Activated CD4-positive, alpha-beta T cell treated with anti-CD3 and anti-CD28 coated beads for 4 hours (primary cell): Measurements from ENCODE around the gene GPATCH11.
A peak's percentile ranks its signal among the peaks of the same experiment; 100 is the strongest.

Experiments
- DNase-seq, 2 donors: peaks; one replicate each; pipeline ENCODE4 v3.0.0-alpha.2; 2020

The GPATCH11 gene

GRCh38 chr2:37083873-37084794, at the start of gene GPATCH11, which contains the start of gene HEATR5B:
TSS of gene GPATCH11 (plus strand) at chr2:37084518. CDS start at chr2:37088382, 3,864 bp downstream.
TSS of gene HEATR5B (minus strand) at chr2:37084372. CDS start at chr2:37083414, 958 bp downstream.
- peak; percentile 92 to 93 for DNase-seq

GRCh38 chr2:37037771-37038170, 46.5 kb upstream of the GPATCH11 start:
- no peak for DNase-seq

- no peak for DNase-seq
These were observed 44.7 kb upstream of the GPATCH11 start for GRCh38 chr2:37039580-37039979.

GRCh38 chr2:37052600-37053332, 31.6 kb upstream of the GPATCH11 start:
- no peak for DNase-seq

GRCh38 chr2:37059841-37060240, 24.5 kb upstream of the GPATCH11 start:
- no peak for DNase-seq

GRCh38 chr2:37060446-37060845, 23.9 kb upstream of the GPATCH11 start:
- no peak for DNase-seq

GRCh38 chr2:37061013-37061711, 23.2 kb upstream of the GPATCH11 start:
- no peak for DNase-seq

GRCh38 chr2:37061776-37062175, 22.5 kb upstream of the GPATCH11 start:
- DNase-seq: no peak

GRCh38 chr2:37068686-37069085, 15.6 kb upstream of the GPATCH11 start:
- no peak for DNase-seq

GRCh38 chr2:37070931-37071330, 13.4 kb upstream of the GPATCH11 start:
- DNase-seq: no peak

- no peak for DNase-seq
These were observed 4.1 kb upstream of the GPATCH11 start for GRCh38 chr2:37080266-37080665.

GRCh38 chr2:37080689-37081088, 3.6 kb upstream of the GPATCH11 start:
- no peak for DNase-seq

GRCh38 chr2:37084797-37085196, 479 bp downstream of the GPATCH11 start:
- no peak for DNase-seq

GRCh38 chr2:37085731-37086147, 1.4 kb downstream of the GPATCH11 start:
- DNase-seq: no peak

GRCh38 chr2:37090019-37090477, 5.7 kb downstream of the GPATCH11 start:
- no peak for DNase-seq

- no peak for DNase-seq
These were observed 7.6 kb downstream of the GPATCH11 start for GRCh38 chr2:37091873-37092272.

- no peak for DNase-seq
These were observed 12.2 kb downstream of the GPATCH11 start for GRCh38 chr2:37096568-37096967.

- no peak for DNase-seq
These were observed 14.2 kb downstream of the GPATCH11 start for GRCh38 chr2:37098416-37099118.

GRCh38 chr2:37100054-37100453, 15.7 kb downstream of the GPATCH11 start:
- DNase-seq: no peak

- no peak for DNase-seq
These were observed 18.3 kb downstream of the GPATCH11 start for GRCh38 chr2:37102588-37102987.

- DNase-seq: no peak
These were observed 19.9 kb downstream of the GPATCH11 start for GRCh38 chr2:37104178-37104577.

- DNase-seq: no peak
These were observed 20.8 kb downstream of the GPATCH11 start for GRCh38 chr2:37105150-37105549.
